IMR-90 (cell line): ENCODE measurements around the gene SEL1L2. TPM values are rescaled to one million over a fixed set of nuclear protein-coding genes. Genes with fewer than 3 reads are reported as not detected.

Experiments used
- ATAC-seq: fragments of 200-7000 bp; cut with Tn5 transposase; 2 replicates; pipeline ENCODE4 v1.9.1; 2020; ENCODE audit warnings: low read depth, mild to moderate bottlenecking, moderate library complexity
- BruUV-seq: library from RNA; stranded (reverse); fragments of 400-500 nt; replicated peaks from 2 replicates; lab custom pipeline; 2021; lab: Mats Ljungman, UMichigan
- CTCF ChIA-PET: fragments of 300-600 bp; formaldehyde crosslinking; extraction: SDS; loops from one replicate; lab custom pipeline; 2021; ENCODE audit warnings: antibody characterized with exemption; lab: Yijun Ruan, JAX
- POLR2A ChIA-PET: fragments of 300-600 bp; sonication (Branson Sonifier 250); formaldehyde crosslinking; loops from one replicate; lab custom pipeline; 2022; ENCODE audit warnings: antibody characterized with exemption; ENCODE audit not compliant: unreplicated experiment; lab: Charles Lee
- DNase-seq: peaks from one replicate; pipeline ENCODE4 v3.0.0; 2013
- H2AFZ ChIP-seq: replicated peaks from 2 replicates; pipeline ENCODE3; 2013; ENCODE audit warnings: low read length, mild to moderate bottlenecking; ENCODE audit not compliant: poor library complexity
- H2AK5ac ChIP-seq: 2 replicates; pipeline ENCODE4 v1.6.1; 2013; ENCODE audit warnings: low read depth, low read length, inconsistent platforms
- H2AK9ac ChIP-seq: replicated peaks from 2 replicates; pipeline ENCODE3; 2013; ENCODE audit warnings: mild to moderate bottlenecking, low read depth, low read length, moderate library complexity; ENCODE audit not compliant: poor library complexity
- H2BK120ac ChIP-seq: 2 replicates; pipeline ENCODE4 v1.6.1; 2013; ENCODE audit warnings: low read depth, low read length, inconsistent platforms
- H2BK15ac ChIP-seq: 3 replicates; pipeline ENCODE4 v1.6.1; 2013; ENCODE audit warnings: low read depth, low read length, inconsistent platforms
- H2BK20ac ChIP-seq: 2 replicates; pipeline ENCODE4 v1.6.1; 2013; ENCODE audit warnings: low read depth, mild to moderate bottlenecking, inconsistent platforms, low read length, moderate library complexity
- H2BK5ac ChIP-seq: 2 replicates; pipeline ENCODE4 v1.6.1; 2013; ENCODE audit warnings: mild to moderate bottlenecking, low read depth, low read length, inconsistent platforms; ENCODE audit not compliant: poor library complexity, severe bottlenecking
- H3K14ac ChIP-seq: replicated peaks from 2 replicates; pipeline ENCODE4 v1.6.1; 2013; ENCODE audit warnings: low read depth, low read length, inconsistent platforms
- H3K18ac ChIP-seq: 2 replicates; pipeline ENCODE4 v1.6.1; 2013; ENCODE audit warnings: low read depth, low read length, control low read depth
- H3K23ac ChIP-seq: 2 replicates; pipeline ENCODE4 v1.6.1; 2013; ENCODE audit warnings: low read depth, low read length, inconsistent platforms
- H3K27ac ChIP-seq: 2 replicates; pipeline ENCODE4 v1.5.1; 2013; ENCODE audit warnings: mild to moderate bottlenecking, control low read depth, low read length; ENCODE audit not compliant: insufficient read depth
- H3K27me3 ChIP-seq: 2 replicates; pipeline ENCODE4 v1.6.1; 2013; ENCODE audit warnings: low read length; ENCODE audit not compliant: control insufficient read depth, insufficient read depth
- H3K36me3 ChIP-seq: 2 replicates; pipeline ENCODE4 v1.6.1; 2013; ENCODE audit warnings: low read length, mixed read lengths; ENCODE audit not compliant: control insufficient read depth, insufficient read depth
- H3K4ac ChIP-seq: 2 replicates; pipeline ENCODE4 v1.6.1; 2013; ENCODE audit warnings: low read depth, low read length, inconsistent platforms
- H3K4me1 ChIP-seq: 2 replicates; pipeline ENCODE4 v1.6.1; 2013; ENCODE audit warnings: low read length, mixed read lengths; ENCODE audit not compliant: control insufficient read depth, insufficient read depth
- H3K4me2 ChIP-seq: 2 replicates; pipeline ENCODE4 v1.6.1; 2013; ENCODE audit warnings: low read depth, mild to moderate bottlenecking, control low read depth, low read length, moderate library complexity
- H3K4me3 ChIP-seq: 2 replicates; pipeline ENCODE4 v1.5.1; 2013; ENCODE audit warnings: low read depth, mild to moderate bottlenecking, control low read depth, low read length, moderate library complexity; ENCODE audit not compliant: insufficient read depth
- H3K56ac ChIP-seq: 2 replicates; pipeline ENCODE4 v1.6.1; 2013; ENCODE audit warnings: low read length, inconsistent platforms; ENCODE audit not compliant: insufficient read depth; ENCODE audit errors: extremely low read depth
- H3K79me1 ChIP-seq, 2 experiments: 2 replicates each; pipeline ENCODE4 v1.6.1; 2013; ENCODE audit warnings: low read length in 2 of 2, inconsistent platforms in 1 of 2, low read depth in 1 of 2
- H3K9ac ChIP-seq: 2 replicates; pipeline ENCODE4 v1.6.1; 2013; ENCODE audit warnings: low read depth, low read length, control low read depth
- H3K9me1 ChIP-seq: 2 replicates; pipeline ENCODE4 v1.6.1; 2013; ENCODE audit warnings: low read length, inconsistent platforms; ENCODE audit not compliant: insufficient read depth
- H3K9me3 ChIP-seq: 2 replicates; pipeline ENCODE4 v1.6.1; 2013; ENCODE audit warnings: low read length; ENCODE audit not compliant: control insufficient read depth, insufficient read depth
- H4K20me1 ChIP-seq: 2 replicates; pipeline ENCODE4 v1.6.1; 2013; ENCODE audit warnings: low read length, inconsistent platforms; ENCODE audit not compliant: insufficient read depth
- H4K5ac ChIP-seq: 2 replicates; pipeline ENCODE4 v1.6.1; 2013; ENCODE audit warnings: mild to moderate bottlenecking, low read depth, low read length, control low read depth
- H4K8ac ChIP-seq, 2 experiments: 2 replicates each; pipeline ENCODE4 v1.6.1; 2013; ENCODE audit warnings: low read depth in 2 of 2, low read length in 2 of 2, control low read depth in 1 of 2, inconsistent platforms in 1 of 2
- H4K91ac ChIP-seq: 2 replicates; pipeline ENCODE4 v1.6.1; 2013; ENCODE audit warnings: low read depth, low read length, inconsistent platforms; ENCODE audit not compliant: insufficient read depth
- BHLHE40 ChIP-seq: fragments of 150-350 bp; IDR thresholded peaks from 2 replicates; pipeline ENCODE4 v1.6.1; 2016; ENCODE audit warnings: mild to moderate bottlenecking, low read depth, low read length
- CEBPB ChIP-seq: IDR thresholded peaks from 2 replicates; pipeline ENCODE4 v1.6.1; 2012; ENCODE audit warnings: low read depth, low read length, improper control_type of control experiment
- CHD1 ChIP-seq: IDR thresholded peaks from 2 replicates; pipeline ENCODE4 v1.6.1; 2012; ENCODE audit warnings: low read depth, low read length, improper control_type of control experiment
- FOS ChIP-seq: fragments of 150-350 bp; IDR thresholded peaks from 2 replicates; pipeline ENCODE4 v1.6.1; 2016; ENCODE audit warnings: low read depth, low read length
- MAFK ChIP-seq: IDR thresholded peaks from 2 replicates; pipeline ENCODE4 v1.6.1; 2012; ENCODE audit warnings: low read depth, low read length, improper control_type of control experiment
- MAZ ChIP-seq: IDR thresholded peaks from 2 replicates; pipeline ENCODE4 v1.6.1; 2012; ENCODE audit warnings: low read depth, mild to moderate bottlenecking, low read length, improper control_type of control experiment, moderate library complexity, borderline replicate concordance
- MXI1 ChIP-seq: IDR thresholded peaks from 2 replicates; pipeline ENCODE4 v1.6.1; 2012; ENCODE audit warnings: low read depth, mild to moderate bottlenecking, low read length, moderate library complexity, borderline replicate concordance
- NFE2L2 ChIP-seq: fragments of 150-350 bp; IDR thresholded peaks from 2 replicates; pipeline ENCODE4 v1.6.1; 2016; ENCODE audit warnings: low read depth, mild to moderate bottlenecking, low read length
- POLR2A ChIP-seq: IDR thresholded peaks from 2 replicates; pipeline ENCODE4 v1.6.1; 2012; ENCODE audit warnings: mild to moderate bottlenecking, low read depth, low read length
- RAD21 ChIP-seq: IDR thresholded peaks from 2 replicates; pipeline ENCODE4 v1.6.1; 2012; ENCODE audit warnings: low read length, improper control_type of control experiment
- RCOR1 ChIP-seq: IDR thresholded peaks from 2 replicates; pipeline ENCODE4 v1.6.1; 2012; ENCODE audit warnings: mild to moderate bottlenecking, low read length, improper control_type of control experiment; ENCODE audit not compliant: insufficient replicate concordance
- RFX5 ChIP-seq: IDR thresholded peaks from 2 replicates; pipeline ENCODE4 v1.8.0; 2012; ENCODE audit warnings: low read depth, mild to moderate bottlenecking, low read length, moderate library complexity
- SMC3 ChIP-seq: fragments of 150-350 bp; IDR thresholded peaks from 2 replicates; pipeline ENCODE4 v1.6.1; 2016; ENCODE audit warnings: low read depth, mild to moderate bottlenecking, antibody characterized with exemption, low read length, moderate library complexity
- WGBS, 2 experiments: methylation state at CpG; one replicate each; pipeline versions ENCODE4 v1.1.5 to v1.1.7; 2013; ENCODE audit warnings: missing lambda C conversion rate in 2 of 2; ENCODE audit not compliant: insufficient read length in 1 of 2; ENCODE audit errors: extremely low coverage in 2 of 2; 5-methylcytosine and 5-hydroxymethylcytosine counted together
- dilution Hi-C: fragments of 300-500 bp; cut with HindIII; formaldehyde crosslinking; loops from one replicate; pipeline ENCODE4 v1.14.3; 2018; ENCODE audit warnings: low sequenced_read_pairs; ENCODE audit not compliant: unreplicated experiment
- in situ Hi-C: fragments of 300-500 bp; cut with MboI; formaldehyde crosslinking; loops from 3 replicates; pipeline ENCODE4 v1.14.3; 2019; ENCODE audit warnings: low sequenced_read_pairs, inconsistent platforms, mixed read lengths
- intact Hi-C: fragments of 100-400 bp; cut with micrococcal nuclease; formaldehyde crosslinking; loops from 2 replicates; pipeline ENCODE4 v1.10.0; 2022
- polyA plus RNA-seq, 3 experiments: library from polyadenylated mRNA; depleted of rRNA; stranded (reverse); fragments of >200 nt; gene quantifications; 2 replicates each; pipeline ENCODE4 v1.2.3, GENCODE V29; 2012; ENCODE audit warnings: low replicate concordance in 1 of 3
- total RNA-seq: library from RNA; depleted of rRNA; stranded (reverse); fragments of >200 nt; gene quantifications from 2 replicates; pipeline ENCODE4 v1.2.3, GENCODE V29; 2012
- TF ChIP-seq, protein P1 (sequence below): fragments of 150-350 bp; IDR thresholded peaks from 2 replicates; pipeline ENCODE4 v1.6.1; 2017; ENCODE audit warnings: mild to moderate bottlenecking, antibody characterized with exemption, low read length, low read depth
- TF ChIP-seq, protein P2 (sequence below): fragments of 150-350 bp; IDR thresholded peaks from 2 replicates; pipeline ENCODE4 v1.6.1; 2016; ENCODE audit warnings: low read depth, mild to moderate bottlenecking, low read length, moderate library complexity, borderline replicate concordance
- TF ChIP-seq, protein P3 (sequence below): conservative IDR thresholded peaks from 2 replicates; pipeline ENCODE4 v1.5.1; 2012; ENCODE audit warnings: mild to moderate bottlenecking, low read depth, low read length, improper control_type of control experiment

SEL1L2 gene
- total and polyA plus RNA-seq, 2 of the 4 experiments (the other 2 are of a cell fraction): not detected

DNA sequence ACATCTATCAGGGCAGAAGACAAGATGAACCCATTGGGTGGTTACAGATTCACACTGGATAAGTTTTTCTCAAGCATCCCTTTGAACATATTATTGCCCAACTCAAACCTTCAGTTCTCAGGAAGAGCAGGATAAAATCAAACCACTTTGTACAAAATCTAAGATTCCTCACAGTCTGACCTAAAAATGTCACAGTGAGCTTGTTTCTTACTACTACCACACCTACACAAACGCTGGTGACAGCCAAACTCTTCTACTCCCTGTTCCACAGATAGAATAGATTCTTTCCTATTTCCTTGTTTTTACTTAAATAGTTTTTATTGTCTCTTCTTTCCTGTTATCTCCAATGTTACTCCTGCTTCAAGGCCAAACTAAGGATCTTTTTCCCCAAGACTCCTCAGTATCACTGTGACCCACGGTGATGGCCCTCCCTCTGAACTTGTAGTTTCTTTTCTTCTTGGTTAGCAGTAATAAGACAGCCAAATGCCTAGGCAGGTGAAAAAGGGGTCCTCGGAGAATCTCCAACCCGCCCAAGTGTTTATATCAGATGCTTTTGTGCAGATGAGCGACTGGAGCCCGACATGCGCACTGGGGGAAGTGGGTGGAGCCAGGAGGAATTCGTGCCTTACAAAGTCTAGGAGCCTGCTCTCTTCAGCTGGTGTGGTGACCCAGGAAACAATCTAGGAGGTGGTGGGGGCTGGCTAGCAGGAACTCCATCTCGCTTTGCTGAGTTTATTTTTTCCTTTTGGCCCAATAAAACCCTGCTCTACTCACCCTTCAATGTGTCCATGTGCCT, 53.4 kb downstream of the SEL1L2 start:
- Histone ChIP-seq H3K79me1 (no peaks in the 10 kb centered on the region), H2BK120ac (no peak overlapping the region), H4K20me1 (no peaks in the 10 kb centered on the region), H4K91ac (no peak overlapping the region), H2AK9ac (no peak overlapping the region), H2BK15ac (no peak overlapping the region), H4K8ac (no peak overlapping the region), H3K4me1 (no peaks in the 10 kb centered on the region), H3K56ac (no peak overlapping the region), H3K9me1 (no peaks in the 10 kb centered on the region), H3K27me3 (no peaks in the 10 kb centered on the region), H2AFZ (no peak overlapping the region), H3K18ac (no peak overlapping the region), H2AK5ac (no peak overlapping the region), H3K14ac (no peak overlapping the region), H3K9ac (no peak overlapping the region), H3K9me3 (peaks cover 2% of the 10 kb centered on the region; the same call in 1 of the 2 replicates), H3K4me2 (no peak overlapping the region), H3K27ac (no peak overlapping the region), H3K23ac (no peak overlapping the region), H2BK5ac (no peak overlapping the region), H3K36me3 (no peaks in the 10 kb centered on the region), H3K4ac (no peak overlapping the region), H2BK20ac (no peak overlapping the region), H4K5ac (no peak overlapping the region), H3K4me3 (no peak overlapping the region)
- intact Hi-C loops: no loop called here
- TF ChIP-seq RCOR1 (no peak), RFX5 (no peak), NFE2L2 (no peak), SMC3 (no peak), CEBPB (no peak), BHLHE40 (no peak), FOS (no peak), MXI1 (no peak), MAFK (no peak), CHD1 (no peak), RAD21 (no peak), MAZ (no peak), POLR2A (no peak)
- TF ChIP-seq, protein P1, sequence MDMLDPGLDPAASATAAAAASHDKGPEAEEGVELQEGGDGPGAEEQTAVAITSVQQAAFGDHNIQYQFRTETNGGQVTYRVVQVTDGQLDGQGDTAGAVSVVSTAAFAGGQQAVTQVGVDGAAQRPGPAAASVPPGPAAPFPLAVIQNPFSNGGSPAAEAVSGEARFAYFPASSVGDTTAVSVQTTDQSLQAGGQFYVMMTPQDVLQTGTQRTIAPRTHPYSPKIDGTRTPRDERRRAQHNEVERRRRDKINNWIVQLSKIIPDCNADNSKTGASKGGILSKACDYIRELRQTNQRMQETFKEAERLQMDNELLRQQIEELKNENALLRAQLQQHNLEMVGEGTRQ: no peak
- TF ChIP-seq, protein P2, sequence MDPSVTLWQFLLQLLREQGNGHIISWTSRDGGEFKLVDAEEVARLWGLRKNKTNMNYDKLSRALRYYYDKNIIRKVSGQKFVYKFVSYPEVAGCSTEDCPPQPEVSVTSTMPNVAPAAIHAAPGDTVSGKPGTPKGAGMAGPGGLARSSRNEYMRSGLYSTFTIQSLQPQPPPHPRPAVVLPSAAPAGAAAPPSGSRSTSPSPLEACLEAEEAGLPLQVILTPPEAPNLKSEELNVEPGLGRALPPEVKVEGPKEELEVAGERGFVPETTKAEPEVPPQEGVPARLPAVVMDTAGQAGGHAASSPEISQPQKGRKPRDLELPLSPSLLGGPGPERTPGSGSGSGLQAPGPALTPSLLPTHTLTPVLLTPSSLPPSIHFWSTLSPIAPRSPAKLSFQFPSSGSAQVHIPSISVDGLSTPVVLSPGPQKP: no peak
- TF ChIP-seq, protein P3, sequence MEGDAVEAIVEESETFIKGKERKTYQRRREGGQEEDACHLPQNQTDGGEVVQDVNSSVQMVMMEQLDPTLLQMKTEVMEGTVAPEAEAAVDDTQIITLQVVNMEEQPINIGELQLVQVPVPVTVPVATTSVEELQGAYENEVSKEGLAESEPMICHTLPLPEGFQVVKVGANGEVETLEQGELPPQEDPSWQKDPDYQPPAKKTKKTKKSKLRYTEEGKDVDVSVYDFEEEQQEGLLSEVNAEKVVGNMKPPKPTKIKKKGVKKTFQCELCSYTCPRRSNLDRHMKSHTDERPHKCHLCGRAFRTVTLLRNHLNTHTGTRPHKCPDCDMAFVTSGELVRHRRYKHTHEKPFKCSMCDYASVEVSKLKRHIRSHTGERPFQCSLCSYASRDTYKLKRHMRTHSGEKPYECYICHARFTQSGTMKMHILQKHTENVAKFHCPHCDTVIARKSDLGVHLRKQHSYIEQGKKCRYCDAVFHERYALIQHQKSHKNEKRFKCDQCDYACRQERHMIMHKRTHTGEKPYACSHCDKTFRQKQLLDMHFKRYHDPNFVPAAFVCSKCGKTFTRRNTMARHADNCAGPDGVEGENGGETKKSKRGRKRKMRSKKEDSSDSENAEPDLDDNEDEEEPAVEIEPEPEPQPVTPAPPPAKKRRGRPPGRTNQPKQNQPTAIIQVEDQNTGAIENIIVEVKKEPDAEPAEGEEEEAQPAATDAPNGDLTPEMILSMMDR: no peak
- POLR2A ChIA-PET: no interaction called here
- ATAC-seq (no peak), DNase-seq (no peak)
- dilution Hi-C loops: no loop called here
- CTCF ChIA-PET: no interaction called here
- no CpG with 5 or more reads among the region's 9 CpGs for WGBS, 2 experiments
- in situ Hi-C loops: no loop called here
- BruUV-seq: no TSS peak
